Uterus (tissue), 2 donors: ENCODE data around the gene LMBR1.

Source experiments
- POLR2A ChIP-seq, 2 donors: fragments of 450-650 bp; IDR thresholded peaks; one replicate each; pipeline ENCODE4 v1.6.1; 2016; ENCODE audit warnings: antibody characterized with exemption in 2 of 2, mild to moderate bottlenecking in 1 of 2, moderate library complexity in 1 of 2
- TF ChIP-seq, protein P1 (sequence below), 4 experiments: fragments of 200-600 bp in 2 of 4; fragments of 450-650 bp in 2 of 4; sonication (generic) in 2 of 4; IDR thresholded peaks; one replicate each; pipeline ENCODE4 v1.5.1; 2016 to 2019; ENCODE audit warnings: antibody characterized with exemption in 4 of 4, mild to moderate bottlenecking in 2 of 4, moderate library complexity in 1 of 4

DNA sequence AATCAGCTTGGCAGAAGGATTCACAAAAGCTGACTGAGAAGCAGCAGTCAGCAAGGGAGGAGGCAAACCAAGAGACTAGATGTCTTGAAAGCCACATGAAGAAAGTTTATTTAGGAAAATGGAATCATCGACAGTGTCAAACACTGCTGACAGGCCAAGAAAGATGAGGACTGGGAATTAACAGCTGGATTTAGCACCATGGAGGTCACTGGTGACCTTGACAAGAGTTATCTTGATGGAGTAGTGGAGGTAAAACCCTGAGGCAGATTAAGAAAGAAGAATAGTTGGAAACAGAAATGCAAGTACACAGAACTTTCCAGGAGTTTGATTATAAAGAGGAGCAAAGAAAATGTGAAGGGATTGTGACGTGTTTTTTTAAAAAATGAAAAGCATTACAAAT is 51.5 kb downstream of the LMBR1 start:
- TF ChIP-seq, protein P1, sequence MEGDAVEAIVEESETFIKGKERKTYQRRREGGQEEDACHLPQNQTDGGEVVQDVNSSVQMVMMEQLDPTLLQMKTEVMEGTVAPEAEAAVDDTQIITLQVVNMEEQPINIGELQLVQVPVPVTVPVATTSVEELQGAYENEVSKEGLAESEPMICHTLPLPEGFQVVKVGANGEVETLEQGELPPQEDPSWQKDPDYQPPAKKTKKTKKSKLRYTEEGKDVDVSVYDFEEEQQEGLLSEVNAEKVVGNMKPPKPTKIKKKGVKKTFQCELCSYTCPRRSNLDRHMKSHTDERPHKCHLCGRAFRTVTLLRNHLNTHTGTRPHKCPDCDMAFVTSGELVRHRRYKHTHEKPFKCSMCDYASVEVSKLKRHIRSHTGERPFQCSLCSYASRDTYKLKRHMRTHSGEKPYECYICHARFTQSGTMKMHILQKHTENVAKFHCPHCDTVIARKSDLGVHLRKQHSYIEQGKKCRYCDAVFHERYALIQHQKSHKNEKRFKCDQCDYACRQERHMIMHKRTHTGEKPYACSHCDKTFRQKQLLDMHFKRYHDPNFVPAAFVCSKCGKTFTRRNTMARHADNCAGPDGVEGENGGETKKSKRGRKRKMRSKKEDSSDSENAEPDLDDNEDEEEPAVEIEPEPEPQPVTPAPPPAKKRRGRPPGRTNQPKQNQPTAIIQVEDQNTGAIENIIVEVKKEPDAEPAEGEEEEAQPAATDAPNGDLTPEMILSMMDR (IDR thresholded peaks at IDR 0.05) = no peak
- no peak for TF ChIP-seq POLR2A (IDR thresholded peaks at IDR 0.05)
